K562 (cell line): Measurements from ENCODE around the gene SCFD1. TPM values are rescaled to one million over a fixed set of nuclear protein-coding genes. Genes with fewer than 3 reads are reported as not detected.

Experiments
- ATAC-seq: fragments of 200-7000 bp; cut with Tn5 transposase; 3 replicates; pipeline ENCODE4 v1.9.1; 2020; ENCODE audit warnings: moderate library complexity
- BruUV-seq: library from RNA; stranded (reverse); fragments of 400-500 nt; replicated peaks from 2 replicates; lab custom pipeline; 2021; lab: Mats Ljungman, UMichigan
- CTCF ChIA-PET: fragments of 300-600 bp; formaldehyde crosslinking; extraction: SDS; loops from one replicate; lab custom pipeline; 2021; ENCODE audit warnings: low intra/inter-chr PET ratio; lab: Yijun Ruan, JAX
- POLR2A ChIA-PET: fragments of 300-600, 350-650 bp; sonication (Branson Sonifier 250); formaldehyde crosslinking; extraction: SDS; loops from one replicate; lab custom pipeline; 2021; ENCODE audit warnings: antibody characterized with exemption, inconsistent platforms; lab: Yijun Ruan, JAX
- DNase-seq, 4 experiments: peaks; one replicate each; pipeline versions ENCODE4 v3.0.0 to v3.0.0-alpha.2; 2011 to 2018; ENCODE audit warnings: low spot score in 3 of 4, mixed read lengths in 3 of 4; ENCODE audit errors: extremely low read depth in 1 of 4
- FAIRE-seq: peaks from 2 replicates; lab custom pipeline; 2011; peaks lifted over from hg19 to GRCh38; lab: Jason Lieb, UNC
- H2AFZ ChIP-seq: 2 replicates; pipeline ENCODE4 v1.6.0; 2011; ENCODE audit warnings: low read depth, low read length, control low read depth, inconsistent platforms
- H3K27ac ChIP-seq: fragments of 200-600 bp; 3 replicates; pipeline ENCODE4 v1.8.0; 2011; ENCODE audit warnings: low read depth, mild to moderate bottlenecking, control low read depth, inconsistent platforms, low read length, moderate library complexity, mixed read lengths; ENCODE audit errors: extremely low read depth
- H3K27me3 ChIP-seq, 2 experiments: fragments of 300-600 bp in 1 of 2; 2 replicates in 1 of 2; 3 replicates in 1 of 2; pipeline versions ENCODE4 v1.6.0 to v1.8.0; 2011; ENCODE audit warnings: inconsistent platforms in 2 of 2, low read length in 2 of 2, mild to moderate bottlenecking in 1 of 2, mixed read lengths in 1 of 2, moderate library complexity in 1 of 2; ENCODE audit not compliant: control insufficient read depth in 2 of 2, insufficient read depth in 2 of 2
- H3K36me3 ChIP-seq: fragments of 300-600 bp; 3 replicates; pipeline ENCODE4 v1.8.0; 2011; ENCODE audit warnings: mild to moderate bottlenecking, low read length, inconsistent platforms; ENCODE audit not compliant: control insufficient read depth, insufficient read depth
- H3K4me1 ChIP-seq, 2 experiments: fragments of 200-600 bp in 1 of 2; replicated peaks in 1 of 2; 2 replicates in 1 of 2; 3 replicates in 1 of 2; pipeline versions ENCODE4 v1.5.1 to v1.8.0; 2011; ENCODE audit warnings: inconsistent platforms in 2 of 2, low read length in 2 of 2, mild to moderate bottlenecking in 1 of 2, mixed read lengths in 1 of 2, moderate library complexity in 1 of 2; ENCODE audit not compliant: control insufficient read depth in 2 of 2, insufficient read depth in 2 of 2
- H3K4me2 ChIP-seq: 2 replicates; pipeline ENCODE4 v1.6.1; 2011; ENCODE audit warnings: low read length, control low read depth, inconsistent platforms, mixed read lengths; ENCODE audit not compliant: insufficient read depth
- H3K4me3 ChIP-seq: fragments of 200-600 bp; sonication (generic), shearing (Covaris generic); 2 replicates; pipeline ENCODE4 v1.5.1; 2016; ENCODE audit warnings: control low read depth, inconsistent platforms
- H3K79me2 ChIP-seq: fragments of 200-600 bp; 3 replicates; pipeline ENCODE4 v1.8.0; 2011; ENCODE audit warnings: low read length, inconsistent platforms; ENCODE audit not compliant: control insufficient read depth, insufficient read depth
- H3K9ac ChIP-seq, 2 experiments: 2 replicates each; pipeline versions ENCODE4 v1.6.0 to v1.6.1; 2011; ENCODE audit warnings: low read depth in 2 of 2, low read length in 2 of 2, control low read depth in 1 of 2, inconsistent platforms in 1 of 2, mild to moderate bottlenecking in 1 of 2, mixed read lengths in 1 of 2; ENCODE audit not compliant: insufficient read depth in 1 of 2
- H3K9me1 ChIP-seq: one replicate; pipeline ENCODE4 v1.6.0; 2011; ENCODE audit warnings: inconsistent platforms, mild to moderate bottlenecking, low read length, moderate library complexity; ENCODE audit not compliant: control insufficient read depth, insufficient read depth
- H3K9me3 ChIP-seq: replicated peaks from 2 replicates; pipeline ENCODE4 v1.5.1; 2011; ENCODE audit warnings: low read depth, low read length, inconsistent platforms; ENCODE audit not compliant: control insufficient read depth, insufficient read depth
- H4K20me1 ChIP-seq: replicated peaks from 2 replicates; pipeline ENCODE4 v1.6.1; 2011; ENCODE audit warnings: low read length, inconsistent platforms, mixed read lengths; ENCODE audit not compliant: control insufficient read depth, insufficient read depth
- COPS2 ChIP-seq: fragments of 450-650 bp; conservative IDR thresholded peaks from 2 replicates; pipeline ENCODE4 v1.6.1; 2016; ENCODE audit warnings: mild to moderate bottlenecking, moderate library complexity
- CREM ChIP-seq: IDR thresholded peaks from 2 replicates; pipeline ENCODE4 v1.6.1; 2014; ENCODE audit warnings: antibody characterized with exemption, low read depth
- EHMT2 ChIP-seq: fragments of 450-650 bp; IDR thresholded peaks from 2 replicates; pipeline ENCODE4 v1.6.1; 2018; ENCODE audit warnings: antibody characterized with exemption
- GATAD2B ChIP-seq: fragments of 450-650 bp; IDR thresholded peaks from 2 replicates; pipeline ENCODE4 v1.6.1; 2017; ENCODE audit warnings: mild to moderate bottlenecking, borderline replicate concordance
- HCFC1 ChIP-seq: IDR thresholded peaks from 2 replicates; pipeline ENCODE4 v1.6.1; 2012; ENCODE audit warnings: low read depth, low read length, improper control_type of control experiment
- HMG20A ChIP-seq: fragments of 450-650 bp; formaldehyde crosslinking; conservative IDR thresholded peaks from 2 replicates; pipeline ENCODE4 v1.4.0; 2020; ENCODE audit warnings: mild to moderate bottlenecking, mixed read lengths
- MEF2A ChIP-seq: IDR thresholded peaks from 2 replicates; pipeline ENCODE4 v1.6.1; 2011; ENCODE audit warnings: low read depth, mild to moderate bottlenecking, low read length, moderate library complexity; ENCODE audit not compliant: control insufficient read depth
- PTBP1 ChIP-seq: fragments of 200-400 bp; formaldehyde crosslinking; IDR thresholded peaks from 2 replicates; pipeline ENCODE4 v1.6.1; 2017; ENCODE audit warnings: low read depth, low read length
- RNF2 ChIP-seq: sonication (generic); IDR thresholded peaks from 2 replicates; pipeline ENCODE4 v1.6.1; 2016
- SREBF1 ChIP-seq: fragments of 150-350 bp; IDR thresholded peaks from 2 replicates; pipeline ENCODE4 v1.6.1; 2014; ENCODE audit warnings: antibody characterized with exemption, low read depth, low read length, borderline replicate concordance
- TFE3 ChIP-seq: fragments of 450-650 bp; formaldehyde crosslinking; IDR thresholded peaks from 2 replicates; pipeline ENCODE4 v1.4.0; 2020; ENCODE audit warnings: mild to moderate bottlenecking, mixed read lengths
- ZC3H8 ChIP-seq: fragments of 450-650 bp; IDR thresholded peaks from 2 replicates; pipeline ENCODE4 v1.6.1; 2017
- ZFPM2 ChIP-seq: fragments of 250-450 bp; sonication (Bioruptor Pico); IDR thresholded peaks from 2 replicates; pipeline ENCODE4 v1.5.1; 2022; ENCODE audit warnings: mild to moderate bottlenecking
- ZNF124 ChIP-seq: sonication (generic); formaldehyde crosslinking; IDR thresholded peaks from 2 replicates; pipeline ENCODE4 v1.8.1; 2022; ENCODE audit warnings: missing genetic modification reagents
- ZNF3 ChIP-seq: fragments of 250-450 bp; sonication (Bioruptor Pico); IDR thresholded peaks from 2 replicates; pipeline ENCODE4 v1.5.0; 2021; ENCODE audit warnings: mild to moderate bottlenecking, moderate library complexity
- ZNF589 ChIP-seq: fragments of 200-800 bp; sonication (Bioruptor generic); IDR thresholded peaks from 2 replicates; pipeline ENCODE4 v1.6.1; 2016; ENCODE audit warnings: low read depth, missing genetic modification characterization, missing compliant biosample characterization
- ZNF668 ChIP-seq: fragments of 250-450 bp; sonication (Bioruptor Pico); IDR thresholded peaks from 2 replicates; pipeline ENCODE4 v1.8.0; 2022; ENCODE audit warnings: mild to moderate bottlenecking, inconsistent platforms
- WGBS: fragments of 100-300 bp; shearing (Covaris generic); methylation state at CpG from one replicate; pipeline ENCODE4 v1.1.6; 2016; ENCODE audit warnings: low coverage, mixed read lengths; ENCODE audit not compliant: insufficient coverage; ENCODE audit errors: missing lambda C conversion rate; 5-methylcytosine and 5-hydroxymethylcytosine counted together
- in situ Hi-C: fragments of 300-500 bp; cut with MboI; formaldehyde crosslinking; loops from 4 replicates; pipeline ENCODE4 v1.15.0; 2018; ENCODE audit warnings: inconsistent platforms, mixed read lengths
- intact Hi-C: fragments of 100-400 bp; cut with micrococcal nuclease; formaldehyde crosslinking; loops from 2 replicates; pipeline ENCODE4 v1.14.2; 2022
- polyA plus RNA-seq, 8 experiments: library from polyadenylated mRNA; depleted of rRNA in 4 of 8; stranded (reverse) in 5 of 8; unstranded in 3 of 8; fragments of >200 nt; fragmentation: Nextera tagmentation in 2 of 8; fragmentation: Illumina TruSeq in 1 of 8; extraction: Ambion mirVana in 2 of 8; extraction: Trizol in 1 of 8; gene quantifications; 2 replicates each; pipeline versions ENCODE4 v1.2.1 to v1.2.3, GENCODE V29; 2011 to 2014; ENCODE audit warnings: inconsistent platforms in 1 of 8, missing spikeins in 1 of 8
- total RNA-seq, 7 experiments: library from RNA; depleted of rRNA in 6 of 7; stranded (reverse); fragments of >200 nt in 6 of 7; fragmentation: Illumina TruSeq in 2 of 7; extraction: Trizol in 2 of 7; gene quantifications; 2 replicates each; pipeline versions ENCODE4 v1.2.1 to v1.2.3, GENCODE V29; 2011 to 2021; ENCODE audit warnings: low replicate concordance in 1 of 7
- TF ChIP-seq, protein P1 (sequence below): sonication (generic); IDR thresholded peaks from 2 replicates; pipeline ENCODE4 v1.6.1; 2016

SCFD1 gene
- total and polyA plus RNA-seq, 9 of the 15 experiments (the other 6 are each of a cell fraction or from before 2014, with no cell fraction given): 48.9 to 112 (median 75.2) TPM

GRCh38 chr14:30757082-30757481 is 135.0 kb downstream of the SCFD1 start (continued):
- TF ChIP-seq ZNF3 (CRISPR knock-in tag) (no peak), ZFPM2 (CRISPR knock-in tag) (no peak), HCFC1 (no peak), GATAD2B (no peak), ZNF124 (no peak), COPS2 (no peak), SREBF1 (no peak)
- TF ChIP-seq, protein P1, sequence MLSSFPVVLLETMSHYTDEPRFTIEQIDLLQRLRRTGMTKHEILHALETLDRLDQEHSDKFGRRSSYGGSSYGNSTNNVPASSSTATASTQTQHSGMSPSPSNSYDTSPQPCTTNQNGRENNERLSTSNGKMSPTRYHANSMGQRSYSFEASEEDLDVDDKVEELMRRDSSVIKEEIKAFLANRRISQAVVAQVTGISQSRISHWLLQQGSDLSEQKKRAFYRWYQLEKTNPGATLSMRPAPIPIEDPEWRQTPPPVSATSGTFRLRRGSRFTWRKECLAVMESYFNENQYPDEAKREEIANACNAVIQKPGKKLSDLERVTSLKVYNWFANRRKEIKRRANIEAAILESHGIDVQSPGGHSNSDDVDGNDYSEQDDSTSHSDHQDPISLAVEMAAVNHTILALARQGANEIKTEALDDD: no peak
- TF ChIP-seq, all 486 proteins: peak for 0

DNA sequence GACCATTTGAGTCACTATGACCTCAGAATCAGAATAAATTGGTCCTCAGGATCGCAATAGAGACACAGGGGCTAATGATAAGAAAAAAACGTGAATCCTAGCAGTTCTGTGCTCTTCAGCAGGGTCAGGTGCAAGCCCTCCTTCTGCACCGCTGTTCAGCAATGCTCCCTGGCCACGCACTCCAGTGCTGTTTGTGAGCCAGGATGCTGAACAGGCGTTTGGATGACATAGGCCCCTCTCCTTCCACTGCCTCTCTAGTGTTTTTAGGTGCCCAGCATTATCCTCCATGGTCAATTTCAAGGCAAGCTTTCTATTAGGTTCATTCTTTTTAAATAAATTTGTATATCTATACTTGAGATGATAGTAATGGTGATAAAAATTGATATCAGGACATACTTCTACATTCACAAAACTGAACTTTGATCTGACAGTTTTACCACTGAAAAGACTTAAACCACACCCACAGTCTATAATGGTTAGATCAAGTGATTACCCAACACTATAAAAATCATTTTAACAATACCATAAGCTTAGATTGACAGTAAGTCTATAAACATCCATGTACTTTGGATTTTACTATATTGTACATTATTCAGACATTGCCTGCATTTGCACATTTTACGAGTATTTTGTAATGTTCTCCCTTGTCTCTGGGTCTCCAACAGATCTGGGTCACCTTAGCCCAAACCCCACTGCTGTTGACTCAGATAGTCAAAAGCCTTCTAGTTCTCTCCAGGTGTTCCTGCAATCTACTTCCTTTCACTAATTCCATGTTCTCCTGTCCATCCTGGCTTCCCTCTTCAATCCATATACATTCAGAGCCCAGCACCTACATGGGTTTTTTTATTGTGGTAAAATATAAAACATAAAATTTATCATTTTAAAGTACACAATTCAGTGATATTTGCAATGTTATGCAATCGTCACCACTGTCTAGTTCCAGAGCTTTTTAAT is 137.3 kb downstream of the SCFD1 start:
- intact Hi-C loops (loop anchor here (5.0 kb wide), 1 partner anchor 113 kb away; the partner anchor contains the start of gene COCH), in situ Hi-C loops (no loop called here)
- POLR2A ChIA-PET: no interaction called here
- Histone ChIP-seq H3K4me3 (no peak overlapping the region), H3K9ac (no peak overlapping the region), H3K36me3 (no peaks in the 10 kb centered on the region), H3K27ac (no peak overlapping the region), H3K4me1 (no peaks in the 10 kb centered on the region), H3K79me2 (no peaks in the 10 kb centered on the region), H3K9me3 (peaks cover 2% of the 10 kb centered on the region; the same call in 1 of the 2 replicates), H4K20me1 (no peaks in the 10 kb centered on the region), H2AFZ (no peak overlapping the region), H3K4me2 (no peak overlapping the region), H3K9me1 (no peaks in the 10 kb centered on the region), H3K27me3 (0 out of 5 replicates have a peak, but pooled peaks cover 0 to 6% of the 10 kb centered on the region in 2 experiments)
- no peak for DNase-seq
- no peak for ATAC-seq
- WGBS: 8% methylated on average over 7 of the region's 7 CpGs
- BruUV-seq: no TSS peak
- CTCF ChIA-PET: interaction anchor here (0.5 kb wide), 1 partner anchor 461 kb away, joined by 3 read pairs; no protein-coding TSS in a partner anchor
- TF ChIP-seq RNF2: no peak
- TF ChIP-seq TFE3 (CRISPR knock-in tag): no peak
- no peak for TF ChIP-seq ZNF589 (CRISPR knock-in tag)
- TF ChIP-seq ZC3H8: no peak
- no peak for TF ChIP-seq MEF2A
- no peak for TF ChIP-seq EHMT2
- no peak for TF ChIP-seq HMG20A
- no peak for TF ChIP-seq CREM
- no peak for TF ChIP-seq PTBP1
- TF ChIP-seq ZNF668: no peak
- no peak for FAIRE-seq
